HS-5 (cell line): Measurements from ENCODE around the gene CLEC19A.

Experiments
- DNase-seq: peaks from one replicate; pipeline ENCODE4 v3.0.0-alpha.2; 2012; ENCODE audit warnings: low read depth

The CLEC19A gene

GRCh38 chr16:19285431-19285830, at the start of gene CLEC19A:
Gene CLEC19A, plus strand, starts transcription at chr16:19285731. Its CDS starts 121 bp downstream, at chr16:19285852.
- DNase-seq = no peak

- no peak for DNase-seq
Observed at GRCh38 chr16:19235886-19236285, 49.6 kb upstream of the CLEC19A start.

GRCh38 chr16:19236561-19237209, 48.8 kb upstream of the CLEC19A start:
- no peak for DNase-seq

- DNase-seq = no peak
Observed at GRCh38 chr16:19238406-19238805, 47.1 kb upstream of the CLEC19A start.

GRCh38 chr16:19239511-19240155, 45.9 kb upstream of the CLEC19A start:
- DNase-seq = no peak

GRCh38 chr16:19240494-19240893, 45.0 kb upstream of the CLEC19A start:
- no peak for DNase-seq

GRCh38 chr16:19241512-19241911, 44.0 kb upstream of the CLEC19A start:
- DNase-seq = no peak

GRCh38 chr16:19242186-19242585, 43.3 kb upstream of the CLEC19A start:
- no peak for DNase-seq

GRCh38 chr16:19242987-19243575, 42.5 kb upstream of the CLEC19A start:
- no peak for DNase-seq

- no peak for DNase-seq
Observed at GRCh38 chr16:19245326-19245925, 40.1 kb upstream of the CLEC19A start.

GRCh38 chr16:19252904-19253303, 32.6 kb upstream of the CLEC19A start:
- DNase-seq = no peak

GRCh38 chr16:19254611-19255010, 30.9 kb upstream of the CLEC19A start:
- no peak for DNase-seq

GRCh38 chr16:19264123-19264673, 21.3 kb upstream of the CLEC19A start:
- no peak for DNase-seq

- DNase-seq = no peak
Observed at GRCh38 chr16:19265380-19265930, 20.1 kb upstream of the CLEC19A start.

- no peak for DNase-seq
Observed at GRCh38 chr16:19266774-19267173, 18.8 kb upstream of the CLEC19A start.

- DNase-seq = no peak
Observed at GRCh38 chr16:19269098-19269497, 16.4 kb upstream of the CLEC19A start.

- DNase-seq = no peak
Observed at GRCh38 chr16:19274165-19274797, 11.2 kb upstream of the CLEC19A start.

- no peak for DNase-seq
Observed at GRCh38 chr16:19278403-19278802, 7.1 kb upstream of the CLEC19A start.

GRCh38 chr16:19281246-19281645, 4.3 kb upstream of the CLEC19A start:
- DNase-seq = no peak

GRCh38 chr16:19282101-19282500, 3.4 kb upstream of the CLEC19A start:
- DNase-seq = no peak

- no peak for DNase-seq
Observed at GRCh38 chr16:19283637-19284036, 1.9 kb upstream of the CLEC19A start.

GRCh38 chr16:19284207-19284606, 1.3 kb upstream of the CLEC19A start:
- DNase-seq = no peak
